Stimulated activated CD4-positive, alpha-beta T cell treated with anti-CD3 and anti-CD28 coated beads, Interleukin-12 subunit alpha, Interleukin-12 subunit beta, amount 100 ng/mL, for 24 hours (primary cell): Measurements from ENCODE around the gene GPC3.

Experiments used
- DNase-seq, 2 experiments: peaks; one replicate each; pipeline ENCODE4 v3.0.0-alpha.2; 2020; ENCODE audit warnings: low read depth in 2 of 2

Gene GPC3

DNA sequence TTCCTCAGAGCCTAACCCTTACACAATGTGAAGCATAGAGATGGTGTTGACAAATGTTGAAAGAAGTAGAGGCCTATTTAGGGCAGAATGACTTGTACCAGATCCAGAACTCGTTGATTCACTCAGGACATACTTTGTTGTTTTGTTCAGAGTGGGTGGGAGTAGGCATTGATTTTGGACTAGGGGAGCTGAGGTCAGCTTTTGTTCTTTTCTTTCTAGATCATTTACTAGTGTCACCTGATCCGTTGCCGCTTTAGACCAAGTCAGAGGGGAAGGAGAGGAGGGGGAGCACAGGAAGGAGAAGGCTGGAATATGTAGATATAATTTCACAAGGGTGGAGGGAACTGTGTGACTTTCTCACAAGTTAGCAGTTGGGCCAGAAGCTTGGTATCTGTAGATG, 287.7 kb downstream of the GPC3 start:
- DNase-seq = no peak

- DNase-seq = no peak
Measured at GRCh38 chrX:133689997-133690599, 295.3 kb downstream of the GPC3 start.

DNA sequence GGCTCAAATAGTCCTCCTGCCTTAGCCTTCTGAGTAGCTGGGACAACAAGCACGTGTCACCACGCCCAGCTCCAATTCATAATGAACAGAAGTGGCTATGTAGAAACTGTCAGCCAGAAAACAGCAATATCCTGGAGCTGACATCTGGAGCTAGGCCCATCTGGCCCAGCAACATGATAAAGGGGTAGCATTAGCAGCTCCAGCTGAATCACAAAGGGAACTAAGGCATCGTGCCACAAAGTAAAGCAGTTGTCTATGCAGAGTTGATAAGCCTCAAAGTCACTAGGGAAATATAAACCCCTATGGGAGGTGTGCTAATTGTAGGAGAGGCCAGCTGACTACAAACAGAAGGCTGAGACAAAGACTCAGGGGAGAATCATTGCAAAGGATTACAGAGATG, 299.6 kb downstream of the GPC3 start:
- DNase-seq = no peak

DNA sequence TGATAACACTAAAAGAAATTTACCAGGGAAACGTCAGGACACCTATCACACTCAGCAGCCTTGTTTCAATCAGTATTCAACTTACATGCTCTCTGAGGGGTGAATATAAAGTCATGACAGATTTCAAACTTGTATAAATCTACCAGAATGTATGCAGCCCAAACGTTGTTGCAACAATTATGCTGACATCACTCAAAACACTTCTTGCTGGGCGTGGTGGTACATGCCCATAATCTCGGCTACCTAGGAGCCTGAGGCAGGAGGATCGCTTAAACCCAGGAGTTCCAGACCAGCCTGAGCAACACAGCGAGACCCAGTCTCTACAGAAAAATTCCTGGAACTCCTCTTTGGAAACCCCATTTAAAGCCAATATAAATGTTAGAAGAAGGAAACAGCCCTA, 303.5 kb downstream of the GPC3 start:
- DNase-seq = no peak

- DNase-seq = no peak
Measured at GRCh38 chrX:133681421-133681820, 304.0 kb downstream of the GPC3 start.

DNA sequence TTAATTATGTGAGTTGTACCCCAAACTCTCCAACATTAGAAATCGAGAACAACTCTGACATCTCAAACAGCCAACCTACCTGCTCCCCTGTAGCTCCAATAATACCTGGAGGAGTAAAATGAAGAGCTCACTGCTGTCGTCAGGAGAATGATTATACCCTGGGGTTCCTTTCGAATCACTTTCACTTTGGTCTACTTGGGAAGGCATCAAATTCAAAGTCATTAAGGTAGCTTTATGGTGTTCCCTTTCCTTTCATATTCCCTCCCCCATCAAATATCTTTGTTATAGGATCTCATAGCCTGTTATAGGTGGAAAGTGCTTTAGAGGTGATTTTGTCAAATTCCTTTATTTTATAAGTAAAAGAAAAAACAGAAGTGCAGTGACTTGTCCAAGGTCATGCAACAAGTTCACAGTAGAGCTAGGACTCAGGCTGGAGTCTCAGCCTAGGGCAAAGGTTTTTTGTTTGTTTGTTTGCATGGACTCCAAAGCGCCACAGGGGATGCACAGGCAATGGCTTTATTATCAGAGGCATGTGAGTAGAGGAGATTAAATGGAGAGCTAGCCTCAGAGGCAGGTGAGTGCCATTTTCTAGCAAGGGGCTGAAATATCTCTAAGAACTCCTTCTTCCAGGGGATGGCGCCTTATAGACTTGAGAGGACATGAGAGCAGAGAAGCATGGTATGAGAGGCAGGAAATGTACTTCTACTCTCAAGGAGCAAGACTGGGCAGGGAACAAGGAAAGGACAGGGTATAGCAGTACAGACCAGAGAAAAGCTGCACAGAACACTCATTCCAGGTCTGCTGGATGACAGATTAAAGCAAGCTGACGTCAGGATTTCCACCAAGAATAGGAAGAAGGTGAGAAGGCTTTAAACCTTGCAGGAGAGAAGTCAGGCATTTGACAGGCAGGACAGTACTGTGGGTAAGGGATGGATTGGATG, 308.0 kb downstream of the GPC3 start:
- DNase-seq = no peak

DNA sequence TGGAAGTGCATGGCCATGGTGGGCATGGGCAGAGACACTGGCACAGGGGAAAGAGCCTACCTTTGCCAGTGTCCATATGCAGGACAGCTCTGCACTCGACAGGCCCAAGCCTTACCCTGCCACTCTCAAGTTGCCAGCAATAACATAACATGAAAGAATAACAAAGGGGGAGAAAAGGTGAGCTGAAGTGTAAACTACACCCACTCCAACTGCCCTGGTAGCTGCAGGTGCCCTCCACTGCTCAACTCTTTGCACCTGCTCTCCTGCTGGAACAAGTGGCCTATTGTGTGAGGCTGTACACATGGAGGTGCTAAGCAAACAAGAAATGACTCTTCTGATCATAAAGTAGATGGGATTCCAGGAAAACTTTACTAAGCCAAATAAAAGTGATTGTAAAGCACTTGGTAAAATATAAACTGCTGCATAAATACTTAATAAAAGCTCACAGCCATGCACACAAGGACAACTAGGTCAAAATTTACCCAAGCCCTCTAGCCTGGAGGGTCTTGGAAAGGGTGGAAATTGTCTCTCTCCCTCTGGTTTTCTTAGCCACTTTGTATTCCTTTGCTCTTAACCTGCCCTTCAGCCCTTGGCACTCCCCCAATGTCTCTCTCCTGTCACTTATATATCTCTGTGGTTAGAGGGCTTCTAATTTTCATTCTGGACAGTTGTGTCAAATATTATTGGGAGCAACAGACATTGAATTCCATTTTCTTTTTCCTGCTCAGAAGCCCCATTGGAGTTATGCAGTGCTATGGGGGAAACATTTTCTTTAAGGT, 308.9 kb downstream of the GPC3 start:
- DNase-seq = no peak

DNA sequence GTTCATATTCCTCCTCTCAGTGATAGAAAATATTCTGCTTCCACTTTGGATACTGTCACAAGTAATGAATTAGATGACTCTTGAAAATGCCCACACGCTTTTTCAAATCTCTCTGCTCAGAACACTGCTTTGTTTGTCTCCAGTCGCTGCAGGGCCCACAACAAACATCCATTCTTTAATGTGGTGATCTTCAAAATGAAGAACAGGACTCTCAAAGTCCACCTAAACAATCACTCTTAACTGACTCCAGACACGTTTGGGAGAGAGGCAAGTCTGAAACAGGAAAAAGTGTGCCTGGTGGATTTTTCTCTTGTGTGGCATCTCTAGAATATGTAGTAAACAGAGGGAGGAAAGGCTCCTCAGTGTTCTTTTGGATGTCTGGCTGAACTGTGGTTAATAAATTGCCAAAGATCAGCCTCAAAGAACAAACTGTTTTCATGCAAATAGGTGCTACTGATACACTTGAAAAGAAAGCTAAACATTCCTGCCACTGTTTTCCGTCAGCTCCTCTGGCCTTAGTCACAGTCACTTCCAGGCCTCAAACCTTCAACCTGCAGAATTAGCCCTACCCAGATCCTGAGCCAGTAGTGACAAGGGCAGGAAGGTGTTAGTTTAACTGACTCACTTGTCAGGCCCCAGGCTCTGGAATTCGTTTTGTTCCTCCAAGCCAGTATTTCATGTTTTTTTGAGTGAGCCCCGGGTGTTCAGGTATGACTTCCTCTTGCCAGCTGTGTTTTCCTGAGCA, 310.5 kb downstream of the GPC3 start:
- no peak for DNase-seq

- DNase-seq = no peak
Measured at GRCh38 chrX:133670383-133670782, 315.0 kb downstream of the GPC3 start.

DNA sequence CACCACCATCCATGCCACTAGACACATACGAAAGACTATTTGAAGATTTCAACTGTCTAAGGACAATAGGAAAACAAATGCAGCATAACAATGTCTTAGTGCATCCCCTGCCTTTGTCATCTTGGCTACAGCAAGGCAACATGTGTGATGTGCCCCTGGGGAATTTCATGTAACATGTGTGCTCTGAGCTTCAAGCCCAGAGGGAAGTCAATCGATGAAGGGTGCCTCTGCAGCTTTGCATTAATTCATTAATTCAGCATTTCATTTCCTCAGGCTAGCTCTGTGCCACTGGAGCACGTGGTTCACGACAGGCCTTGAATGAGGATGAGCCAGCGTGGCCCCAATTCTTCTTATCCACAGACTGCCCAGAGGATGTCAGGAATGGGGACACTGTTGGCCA, 316.2 kb downstream of the GPC3 start:
- DNase-seq = no peak

DNA sequence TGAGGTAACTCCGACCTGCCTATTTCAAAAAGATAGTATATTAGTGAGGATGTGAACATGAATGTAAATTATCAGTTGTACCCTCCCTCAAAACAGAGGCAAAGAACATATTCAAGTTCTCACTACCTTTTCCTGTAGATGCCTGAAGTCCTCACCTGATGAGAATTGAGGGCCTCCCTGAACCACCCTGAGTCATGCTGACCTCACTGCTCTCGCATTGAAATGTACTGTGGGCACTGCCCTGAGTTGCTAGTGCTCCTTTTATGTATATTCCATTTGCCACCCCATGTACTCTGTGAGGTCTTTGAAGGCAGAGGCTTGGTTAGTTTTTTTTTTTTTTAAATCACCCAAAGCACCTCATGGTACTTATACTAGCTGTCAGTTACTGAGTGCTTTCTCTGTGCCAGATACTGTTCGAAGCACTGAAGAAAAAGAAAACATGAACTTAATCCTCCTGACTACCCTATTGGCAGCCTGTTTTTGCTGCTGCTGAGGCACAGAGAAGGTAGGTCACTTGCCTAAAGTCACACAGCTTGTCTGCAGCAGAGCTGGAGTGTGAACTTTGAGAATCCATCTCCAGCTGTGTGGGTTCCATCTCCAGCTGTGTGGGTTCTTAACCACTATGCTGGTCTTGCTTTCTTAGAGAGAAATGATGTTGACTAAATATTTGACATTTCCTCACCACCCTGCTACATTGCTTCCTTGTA, 317.0 kb downstream of the GPC3 start:
- DNase-seq = no peak

GRCh38 chrX:133666256-133666655, 319.1 kb downstream of the GPC3 start:
- DNase-seq = no peak

- no peak for DNase-seq
Measured at GRCh38 chrX:133661962-133662839, 323.2 kb downstream of the GPC3 start.

GRCh38 chrX:133660281-133660680, 325.1 kb downstream of the GPC3 start:
- no peak for DNase-seq

DNA sequence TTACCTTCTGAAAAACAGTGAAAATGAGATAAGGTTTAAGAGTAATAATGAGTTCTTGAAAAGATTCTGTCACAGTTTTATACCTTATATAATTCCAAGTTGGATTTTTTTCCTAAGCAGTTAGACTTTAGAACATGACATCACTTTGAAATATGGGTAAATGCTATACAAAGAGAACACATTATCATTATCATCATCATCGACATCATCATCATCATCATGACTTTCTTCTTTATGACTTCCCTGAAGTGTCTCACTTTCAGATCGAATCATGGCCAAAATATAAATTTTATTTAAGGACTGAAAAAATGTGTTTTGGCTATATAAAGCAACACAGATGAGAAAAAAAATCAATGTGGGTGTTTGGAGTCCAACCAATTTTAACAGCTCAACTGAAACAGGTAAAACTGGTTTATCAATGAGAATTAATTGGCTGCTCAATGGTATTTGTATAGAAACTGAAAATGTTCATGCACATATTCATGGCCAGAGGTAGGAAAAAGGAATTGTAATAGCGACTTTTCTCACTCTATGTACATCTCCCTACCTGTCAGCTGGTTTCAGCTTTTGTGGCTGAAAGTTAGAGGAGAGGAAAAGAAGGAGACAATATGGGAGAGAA, 327.0 kb downstream of the GPC3 start:
- no peak for DNase-seq

DNA sequence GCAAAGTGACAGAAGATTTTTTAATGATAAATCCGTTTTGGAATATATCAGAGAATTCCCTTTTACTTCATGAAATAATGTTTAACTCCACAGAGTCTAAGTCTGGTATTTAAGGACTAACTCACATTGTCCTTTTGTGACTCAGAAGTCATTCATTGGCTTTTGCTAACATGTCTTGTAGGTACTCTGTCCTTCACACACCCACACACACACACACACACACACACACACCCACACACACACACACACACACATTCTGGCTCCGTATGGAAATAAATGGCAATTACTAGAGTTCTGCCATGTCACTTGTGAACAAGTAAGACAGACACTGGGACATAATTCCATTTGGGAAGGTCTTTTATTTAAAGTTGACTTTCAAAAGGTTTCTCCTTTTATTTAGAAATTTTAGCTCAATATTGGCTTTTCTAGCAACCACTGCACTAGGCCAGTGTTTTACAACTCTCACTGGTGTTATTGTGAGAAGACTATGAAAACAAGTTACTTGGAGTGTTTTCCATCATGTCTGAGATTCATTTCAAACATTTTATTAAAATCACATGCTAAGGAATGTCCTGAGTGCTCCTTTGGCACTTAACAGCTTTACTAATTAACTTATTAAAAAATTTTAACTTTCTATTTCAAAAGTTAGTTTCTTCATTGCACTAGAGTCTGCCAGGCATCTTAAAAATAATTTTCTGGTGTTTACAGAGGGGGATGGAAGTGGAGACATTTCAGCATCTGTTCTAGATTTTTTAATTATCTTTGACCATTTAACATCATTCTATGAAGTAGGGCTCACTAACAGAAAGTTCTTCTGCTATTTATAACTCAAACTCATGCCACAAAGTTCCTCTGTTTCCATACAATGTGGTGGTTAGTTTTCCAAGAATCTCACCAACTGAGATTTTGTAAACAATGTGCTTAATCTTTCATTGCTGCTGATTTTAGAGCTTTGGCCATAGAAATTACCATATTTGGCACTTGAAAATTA, 329.8 kb downstream of the GPC3 start:
- no peak for DNase-seq

- DNase-seq = no peak
Measured at GRCh38 chrX:133654811-133655210, 330.6 kb downstream of the GPC3 start.

- DNase-seq = no peak
Measured at GRCh38 chrX:133653358-133653757, 332.0 kb downstream of the GPC3 start.
